Dermis blood vessel endothelial cell (primary cell): ENCODE data around the gene CDC42BPB. TPM values are rescaled to one million over a fixed set of nuclear protein-coding genes. Genes with fewer than 3 reads are reported as not detected.
A peak's percentile ranks its signal among the peaks of the same experiment; 100 is the strongest.
"Not testable (repeated sequence)": the region's sequence is repeated elsewhere in the genome, so short reads cannot be mapped to it uniquely, and the experiment has no call there.

Experiments used
- DNase-seq: peaks from one replicate; pipeline ENCODE4 v3.0.0; 2010
- total RNA-seq: library from RNA; depleted of rRNA; stranded (reverse); fragments of >200 nt; gene quantifications from 2 replicates; pipeline ENCODE4 v1.2.3, GENCODE V29; 2014

CDC42BPB gene
- total RNA-seq, 1 donor from 2014 or later = 118 TPM

- no peak for DNase-seq
These were observed 15.9 kb downstream of the CDC42BPB start for GRCh38 chr14:103041464-103041863.

GRCh38 chr14:103033681-103034096, 23.7 kb downstream of the CDC42BPB start:
- DNase-seq = peak; percentile 50

GRCh38 chr14:103031956-103032355, 25.4 kb downstream of the CDC42BPB start:
- peak; percentile 59 for DNase-seq

GRCh38 chr14:103031566-103031911, 25.8 kb downstream of the CDC42BPB start:
- DNase-seq = no peak

GRCh38 chr14:103030741-103031565, 26.4 kb downstream of the CDC42BPB start:
- DNase-seq = no peak

- no peak for DNase-seq
These were observed 27.4 kb downstream of the CDC42BPB start for GRCh38 chr14:103029936-103030335.

- DNase-seq = no peak
These were observed 28.6 kb downstream of the CDC42BPB start for GRCh38 chr14:103028772-103029171.

- no peak for DNase-seq
These were observed 29.1 kb downstream of the CDC42BPB start for GRCh38 chr14:103028161-103028767.

GRCh38 chr14:103027451-103027850, 29.9 kb downstream of the CDC42BPB start:
- no peak for DNase-seq

GRCh38 chr14:103026988-103027387, 30.4 kb downstream of the CDC42BPB start:
- DNase-seq = no peak

- DNase-seq = not testable (repeated sequence)
These were observed 31.2 kb downstream of the CDC42BPB start for GRCh38 chr14:103026196-103026595.

GRCh38 chr14:103023881-103024473, 33.4 kb downstream of the CDC42BPB start:
- peak; percentile 83 for DNase-seq

GRCh38 chr14:103022685-103023044, 34.7 kb downstream of the CDC42BPB start:
- peak; percentile 22 for DNase-seq

GRCh38 chr14:103022002-103022684, 35.2 kb downstream of the CDC42BPB start:
- DNase-seq = peak; percentile 43

GRCh38 chr14:103021684-103022001, 35.7 kb downstream of the CDC42BPB start:
- DNase-seq = no peak

GRCh38 chr14:103020271-103021170, 36.8 kb downstream of the CDC42BPB start:
- no peak for DNase-seq

GRCh38 chr14:103019826-103020225, 37.5 kb downstream of the CDC42BPB start:
- no peak for DNase-seq

GRCh38 chr14:103019236-103019635, 38.1 kb downstream of the CDC42BPB start:
- no peak for DNase-seq

- DNase-seq = no peak
These were observed 40.8 kb downstream of the CDC42BPB start for GRCh38 chr14:103016594-103016993.

- no peak for DNase-seq
These were observed 41.3 kb downstream of the CDC42BPB start for GRCh38 chr14:103016071-103016470.

- DNase-seq = peak; percentile 39
These were observed 41.9 kb downstream of the CDC42BPB start for GRCh38 chr14:103015426-103015825.

GRCh38 chr14:103014466-103015228, 42.7 kb downstream of the CDC42BPB start:
- DNase-seq = peak; percentile 36
